HG02642 (cell line): ENCODE data around the gene RASSF4.
"Not testable (repeated sequence)": the region's sequence is repeated elsewhere in the genome, so short reads cannot be mapped to it uniquely, and the experiment has no call there.

ENCODE experiments used
- ATAC-seq: cut with Tn5 transposase; IDR thresholded peaks from one replicate; pipeline ENCODE4 v1.9.1; 2021; ENCODE audit warnings: mild to moderate bottlenecking; ENCODE audit not compliant: unreplicated experiment, poor library complexity

RASSF4 gene

DNA sequence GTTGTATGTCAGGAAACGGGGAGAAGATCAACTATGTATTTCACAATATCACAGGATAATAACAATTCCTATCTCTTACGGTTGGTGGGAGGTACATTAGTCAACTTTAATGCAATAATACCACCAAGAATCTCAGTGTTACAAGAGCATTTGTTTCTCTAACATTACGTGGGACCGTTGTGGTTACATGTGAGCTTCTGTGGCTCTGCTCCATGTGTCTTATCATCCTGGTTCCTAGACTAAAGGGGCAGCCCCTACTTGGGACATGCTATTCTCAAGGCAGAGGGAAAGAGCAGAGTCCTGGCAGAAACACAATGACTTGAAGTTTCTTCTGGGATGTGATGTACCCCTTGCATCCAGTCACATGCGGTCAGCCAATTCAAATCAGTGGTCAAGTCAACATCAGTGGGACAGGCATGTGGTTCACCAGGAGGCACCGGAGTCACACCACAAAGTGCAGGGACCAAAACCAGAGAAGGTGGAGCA lies 38.6 kb downstream of the RASSF4 start:
- no peak for ATAC-seq

DNA sequence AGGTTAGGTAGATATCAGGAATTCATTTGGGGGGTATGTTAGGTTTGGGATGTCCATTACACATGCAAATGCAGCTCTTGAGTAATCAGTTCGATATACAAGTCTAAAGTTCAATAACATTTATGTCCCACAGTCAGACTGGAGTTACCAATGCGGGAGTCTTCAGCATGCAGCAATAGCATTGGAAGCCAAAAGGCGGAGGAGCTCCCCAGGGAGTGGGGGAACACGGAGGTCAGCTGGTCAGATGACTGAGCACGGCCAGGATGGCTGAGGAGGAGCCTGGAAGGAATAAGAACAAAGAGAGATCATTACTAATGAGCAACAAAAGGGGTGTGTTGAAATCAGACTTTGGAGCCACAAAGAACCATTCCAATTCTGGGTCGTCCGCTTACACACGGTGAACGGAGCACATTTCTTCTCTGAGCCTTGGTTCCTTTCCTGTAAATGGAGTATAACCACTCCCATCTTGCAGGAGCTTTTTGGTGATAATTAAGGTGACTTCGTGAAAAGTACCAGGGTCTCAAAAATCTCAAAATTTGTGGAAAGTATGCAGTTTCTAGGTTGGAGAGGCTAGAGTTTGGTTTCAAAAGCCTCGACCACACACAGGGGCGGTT lies 40.6 kb downstream of the RASSF4 start:
- no peak for ATAC-seq

DNA sequence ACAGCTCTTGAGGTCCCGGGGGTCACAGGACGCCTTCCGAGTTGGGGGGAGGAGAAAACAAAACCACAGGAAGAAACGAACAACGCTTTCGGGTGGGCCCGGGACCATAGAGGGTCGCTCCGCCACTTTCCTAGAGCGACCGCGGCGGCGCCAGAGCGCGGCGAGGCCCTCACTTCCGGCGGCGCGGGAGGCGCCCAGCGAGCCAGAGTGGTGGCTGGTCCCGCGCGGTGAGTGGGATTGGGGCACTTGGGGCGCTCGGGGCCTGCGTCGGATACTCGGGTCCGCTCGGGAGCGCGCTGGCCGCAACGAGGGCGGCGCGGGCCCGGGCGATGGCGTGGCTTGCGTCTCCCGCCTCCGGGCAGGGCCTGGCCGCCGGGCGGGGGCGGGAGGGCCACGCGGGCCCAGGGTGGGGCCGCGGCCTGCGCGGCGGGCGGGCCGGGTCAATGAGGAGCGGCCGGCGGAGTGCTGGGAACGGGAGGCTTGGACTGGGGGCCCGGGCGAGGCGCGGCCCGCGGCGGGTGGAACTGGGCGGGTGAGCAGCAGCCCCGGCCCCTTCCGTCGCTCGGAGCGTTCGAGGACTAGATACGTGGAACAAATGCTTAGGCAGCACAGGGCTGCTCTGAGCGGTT lies 41.3 kb downstream of the RASSF4 start, which contains the start of gene ZNF22:
Gene ZNF22 (plus strand): TSS at position 172 of the 629 bp plus-strand sequence. CDS start 2,446 bp downstream, outside the sequence.
- peak; percentile 79 for ATAC-seq

DNA sequence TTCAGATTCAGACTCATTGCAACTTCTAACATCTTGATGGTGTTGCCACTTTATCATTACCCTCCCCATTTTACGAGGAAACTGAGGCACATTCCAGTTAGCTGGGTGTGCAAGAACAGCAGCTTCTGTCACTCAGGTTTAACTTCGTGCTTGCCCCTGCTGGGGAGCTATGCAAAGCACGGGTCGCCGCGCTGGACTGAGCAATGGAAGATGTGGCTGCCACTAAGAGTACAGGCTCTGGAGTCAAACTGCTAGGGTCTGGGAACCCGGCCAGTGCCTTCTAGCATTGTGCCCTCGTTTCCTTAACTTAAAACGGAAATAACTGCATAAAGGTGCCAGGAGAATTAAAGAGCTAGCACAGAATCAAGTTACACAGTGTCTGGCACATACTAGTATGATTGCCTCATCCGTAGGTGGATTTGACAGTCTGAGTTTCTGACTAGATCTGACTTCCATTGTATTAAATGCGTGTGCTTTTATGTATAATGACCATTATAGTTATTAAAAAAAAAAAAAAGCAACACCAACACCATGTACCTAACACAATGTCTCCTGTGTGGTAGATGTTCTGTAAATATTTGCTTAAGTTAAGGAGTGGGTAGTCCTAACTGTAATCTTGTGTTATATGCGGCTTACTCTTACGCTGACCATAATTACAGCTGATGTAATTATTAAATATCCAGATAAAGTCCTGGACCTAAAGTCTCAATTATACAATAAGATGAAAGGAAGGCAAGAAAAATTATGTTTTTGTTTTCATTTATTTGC lies 42.0 kb downstream of the RASSF4 start:
- ATAC-seq = peak; percentile 78

DNA sequence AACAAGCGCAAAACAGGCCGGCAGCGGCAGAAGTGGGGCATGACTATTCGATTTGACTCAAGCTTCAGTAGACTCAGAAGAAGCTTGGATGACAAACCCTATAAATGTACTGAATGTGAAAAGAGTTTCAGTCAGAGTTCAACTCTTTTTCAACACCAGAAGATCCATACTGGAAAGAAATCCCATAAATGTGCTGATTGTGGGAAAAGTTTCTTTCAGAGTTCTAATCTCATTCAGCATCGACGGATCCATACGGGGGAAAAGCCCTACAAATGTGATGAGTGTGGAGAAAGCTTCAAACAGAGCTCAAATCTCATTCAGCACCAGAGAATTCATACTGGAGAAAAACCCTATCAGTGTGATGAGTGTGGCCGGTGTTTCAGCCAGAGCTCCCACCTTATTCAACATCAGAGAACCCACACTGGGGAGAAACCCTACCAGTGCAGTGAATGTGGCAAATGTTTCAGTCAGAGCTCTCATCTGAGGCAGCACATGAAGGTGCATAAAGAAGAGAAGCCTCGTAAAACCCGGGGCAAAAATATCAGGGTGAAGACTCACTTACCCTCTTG lies 43.9 kb downstream of the RASSF4 start:
- ATAC-seq = no peak

DNA sequence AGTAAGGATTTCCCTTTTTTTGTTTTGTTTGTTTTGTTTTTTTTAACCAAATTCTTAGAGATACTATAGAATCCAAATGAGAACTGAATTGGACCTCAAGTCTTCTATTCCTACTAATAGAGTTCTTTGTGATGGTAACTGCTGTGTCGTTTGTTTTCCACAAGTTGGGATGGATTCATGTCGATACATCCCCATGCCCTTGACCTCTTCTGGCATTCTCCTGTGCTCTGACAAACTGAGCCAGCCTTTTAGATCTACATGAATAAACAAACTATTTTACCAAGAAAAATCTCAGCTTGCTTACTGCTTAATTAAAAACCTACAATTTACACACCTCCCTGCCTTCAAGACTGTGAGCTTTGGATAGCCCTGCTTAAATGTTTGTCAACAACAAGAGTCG lies 45.1 kb downstream of the RASSF4 start:
- ATAC-seq = no peak

DNA sequence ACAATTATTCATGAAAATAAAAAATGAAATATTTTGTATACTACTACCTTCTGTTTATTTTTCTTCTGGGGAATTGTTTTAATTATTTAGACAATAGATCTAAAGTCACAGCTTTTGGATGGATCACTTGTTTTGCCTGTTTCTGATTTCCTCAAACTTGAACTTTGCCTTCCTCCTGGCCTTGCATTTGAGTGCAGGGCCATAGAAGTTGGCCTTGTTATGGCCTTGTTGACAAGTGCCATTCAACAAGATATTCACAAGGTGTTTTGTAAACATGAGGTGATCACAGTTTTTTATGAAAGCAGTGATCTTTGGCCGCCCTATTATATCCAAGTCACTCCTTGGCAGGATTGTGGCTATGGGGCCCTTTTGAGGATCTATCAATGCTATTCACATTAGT lies 45.7 kb downstream of the RASSF4 start:
- no peak for ATAC-seq

DNA sequence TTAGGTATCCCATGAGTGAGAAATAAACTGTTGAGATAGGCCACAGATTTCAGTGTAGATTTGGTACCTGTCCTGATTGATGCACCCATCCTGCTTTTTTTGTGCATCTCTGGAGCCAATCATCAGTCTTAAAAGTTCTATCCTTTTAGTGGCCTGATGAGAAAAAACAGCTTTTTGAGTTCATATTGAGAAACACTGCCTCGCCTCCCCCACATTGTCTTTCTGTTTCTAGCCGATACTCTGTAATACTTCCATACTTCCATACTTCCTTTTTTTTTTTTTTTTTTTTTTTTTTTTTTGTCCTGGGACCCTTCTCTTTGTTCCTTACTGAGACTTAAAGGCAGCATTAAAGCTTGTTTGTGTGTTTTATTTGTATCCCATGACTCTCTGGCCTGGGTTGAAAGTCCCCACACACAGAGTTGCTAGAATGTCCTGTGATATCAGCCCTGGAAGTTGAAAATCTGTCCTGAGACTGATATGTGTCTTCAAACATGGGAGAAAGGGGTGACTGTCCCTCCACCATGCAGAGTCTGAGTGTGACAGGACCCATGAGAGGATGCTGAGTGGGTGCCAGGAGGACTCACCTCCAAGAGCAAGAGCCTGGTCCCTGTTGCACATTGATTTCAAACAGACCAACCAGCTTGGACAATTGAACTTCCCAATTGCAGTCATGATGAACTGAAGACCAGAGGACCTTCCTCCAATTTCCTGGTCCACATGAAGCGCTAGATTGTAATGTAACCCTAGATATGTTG lies 46.9 kb downstream of the RASSF4 start:
- ATAC-seq = no peak

DNA sequence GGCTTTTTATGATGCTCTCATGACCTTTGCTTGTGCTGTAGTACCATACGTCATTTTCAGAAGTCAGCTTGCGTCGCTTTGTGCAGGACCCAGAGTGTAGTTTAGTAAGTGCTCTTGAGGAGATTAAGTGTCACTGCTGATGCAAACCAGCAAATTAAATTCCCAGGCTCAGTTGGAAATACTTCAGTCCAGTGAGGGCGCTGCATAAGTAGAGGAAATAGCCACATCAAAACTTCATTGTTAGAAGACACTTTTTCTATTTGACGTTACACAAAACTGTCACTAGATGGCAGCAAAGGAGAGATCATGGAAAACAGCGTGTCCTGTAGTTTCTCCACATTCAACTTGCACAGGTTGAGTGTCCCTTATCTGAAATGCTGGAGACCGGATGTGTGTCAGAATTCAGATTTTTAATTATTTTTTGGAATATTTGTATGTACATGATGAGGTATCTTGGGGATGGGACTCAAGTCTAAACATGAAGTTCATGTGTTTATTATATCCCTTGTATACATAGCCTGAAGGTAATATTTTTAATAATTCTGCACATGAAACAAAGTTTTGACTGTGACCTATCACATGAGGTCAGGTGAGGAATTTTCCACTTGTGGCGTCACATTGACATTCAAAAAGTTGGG lies 49.0 kb downstream of the RASSF4 start:
- ATAC-seq = peak; percentile 74

DNA sequence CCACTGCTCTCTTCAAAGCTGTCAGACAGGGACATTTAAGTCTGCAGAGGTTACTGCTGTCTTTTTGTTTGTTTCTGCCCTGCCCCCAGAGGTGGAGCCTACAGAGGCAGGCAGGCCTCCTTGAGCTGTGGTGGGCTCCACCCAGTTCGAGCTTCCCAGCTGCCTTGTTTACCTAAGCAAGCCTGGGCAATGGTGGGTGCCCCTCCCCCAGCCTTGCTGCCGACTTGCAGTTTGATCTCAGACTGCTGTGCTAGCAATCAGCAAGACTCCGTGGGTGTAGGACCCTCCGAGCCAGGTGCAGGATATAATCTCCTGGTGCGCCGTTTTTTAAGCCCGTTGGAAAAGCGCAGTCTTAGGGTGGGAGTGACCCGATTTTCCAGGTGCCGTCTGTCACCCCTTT lies 55.0 kb downstream of the RASSF4 start:
- not testable (repeated sequence) for ATAC-seq

DNA sequence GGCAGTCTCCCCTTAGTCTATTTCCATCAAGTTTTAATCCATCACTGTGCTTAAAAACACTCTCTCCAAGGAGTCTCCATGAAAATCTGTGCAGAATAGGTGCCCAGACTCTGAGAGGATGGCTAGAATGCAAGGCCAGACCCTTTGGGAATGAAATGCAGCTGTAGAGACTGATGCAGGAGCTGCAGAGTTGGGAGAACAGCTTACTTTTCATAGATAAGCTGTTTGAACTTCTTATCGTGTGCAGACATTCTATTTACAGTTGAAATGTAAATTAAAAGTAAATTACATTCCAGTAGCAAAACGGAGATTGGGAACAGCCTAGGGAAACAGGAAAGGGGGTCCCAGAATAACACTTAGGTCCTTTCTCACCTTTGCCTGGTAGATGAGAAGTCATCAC lies 56.0 kb downstream of the RASSF4 start:
- ATAC-seq = no peak

DNA sequence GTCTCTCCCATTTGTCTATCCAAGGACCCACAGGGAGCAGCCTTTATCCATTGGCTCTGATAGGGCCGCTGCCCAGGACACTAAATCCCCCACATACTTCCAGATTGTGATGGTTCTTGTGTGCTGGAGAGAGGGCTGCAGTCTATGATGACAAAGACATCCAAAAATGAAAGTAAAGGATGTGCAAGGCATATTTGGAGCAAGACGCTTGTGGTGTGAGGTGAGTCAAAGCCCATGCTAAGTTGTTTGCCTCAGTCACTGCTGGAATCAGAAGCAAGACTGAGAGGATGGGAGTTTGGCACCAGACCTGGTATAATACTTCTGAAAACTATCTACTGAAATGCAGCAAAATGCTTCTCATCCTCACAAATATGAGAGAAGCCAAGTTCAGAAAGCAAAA lies 63.8 kb downstream of the RASSF4 start:
- no peak for ATAC-seq

DNA sequence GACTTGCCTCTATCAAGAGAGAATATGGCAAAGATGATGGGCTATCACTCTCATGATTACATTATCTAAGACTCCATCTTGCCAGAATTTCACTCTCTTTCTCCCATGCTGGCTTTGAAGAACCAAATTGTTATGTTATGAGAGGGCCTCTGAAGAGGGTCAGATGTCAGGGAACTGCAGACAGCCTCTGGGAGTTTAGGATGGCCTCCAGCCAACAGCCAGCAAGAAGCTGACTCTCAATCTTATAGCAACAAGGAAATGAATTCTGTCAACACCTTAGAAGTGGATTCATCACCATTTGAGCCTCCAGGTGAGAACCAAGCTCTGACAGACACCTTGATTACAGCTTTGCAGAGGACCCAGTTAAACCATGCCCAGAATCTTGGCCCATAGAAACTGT lies 74.7 kb downstream of the RASSF4 start:
- ATAC-seq = no peak

DNA sequence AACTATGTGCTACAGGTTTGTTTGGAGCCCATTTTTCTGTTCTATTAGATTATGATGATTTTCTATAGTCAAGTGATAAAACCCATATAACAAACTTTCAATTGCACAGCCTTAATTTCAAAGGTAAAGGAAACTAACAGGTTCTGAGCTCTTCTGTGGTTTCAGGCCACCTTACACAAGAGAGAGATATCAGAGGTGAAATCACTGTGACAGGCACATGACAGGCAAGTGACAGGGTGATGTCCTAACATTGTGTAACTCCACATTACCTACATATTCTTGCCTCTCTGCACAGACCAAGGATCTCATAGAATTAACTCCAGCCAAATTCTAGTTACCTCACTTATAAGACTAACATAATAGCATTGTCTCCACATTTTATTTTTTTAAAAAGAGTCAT lies 76.1 kb downstream of the RASSF4 start:
- ATAC-seq = no peak

DNA sequence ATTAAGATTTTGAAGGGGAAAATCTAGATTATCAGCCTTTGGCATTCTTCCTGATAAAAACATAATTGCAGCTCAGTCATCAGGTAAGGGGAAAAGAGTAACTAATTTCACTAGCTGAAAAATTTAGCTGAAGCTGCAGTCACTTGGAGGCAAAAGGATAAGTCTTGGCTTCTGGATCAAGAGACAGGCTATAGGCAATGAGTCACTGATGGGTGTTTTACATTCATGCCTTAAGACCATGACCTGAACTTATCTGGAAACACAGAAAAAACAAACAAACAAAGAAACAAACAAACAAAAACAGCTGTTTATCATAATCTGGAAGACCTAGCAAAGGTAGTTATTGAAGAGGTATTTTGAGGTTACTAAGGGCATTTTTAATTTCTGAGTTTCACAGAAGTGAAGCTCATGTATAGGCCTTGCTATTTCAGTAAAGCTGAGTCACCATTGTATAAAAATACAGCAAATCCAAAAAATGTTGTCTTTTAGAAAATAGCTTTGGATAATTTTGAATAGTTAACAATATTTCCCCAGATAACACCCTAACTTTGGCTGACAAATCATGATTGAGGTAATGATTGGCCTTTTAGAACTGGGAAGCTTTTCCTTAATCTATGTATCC lies 81.4 kb downstream of the RASSF4 start:
- no peak for ATAC-seq

DNA sequence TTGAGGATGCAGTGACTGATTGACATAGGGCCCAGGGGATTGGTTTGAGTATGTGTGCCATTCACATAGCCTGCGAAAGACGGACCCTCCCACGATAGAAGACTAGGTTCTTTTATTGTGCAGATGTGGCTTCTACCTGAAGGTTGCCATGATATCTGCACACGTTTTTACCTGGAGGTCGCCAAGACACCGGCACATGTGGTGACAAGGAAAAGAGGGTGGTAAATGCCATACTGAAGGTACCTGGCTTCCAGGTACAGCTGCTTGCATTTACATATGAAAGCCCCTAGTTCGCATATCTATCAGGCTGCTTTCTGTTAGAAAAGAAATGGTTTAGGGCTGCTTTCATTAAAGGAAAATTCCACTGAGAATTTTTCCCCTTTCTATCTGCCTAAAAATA lies 84.7 kb downstream of the RASSF4 start:
- no peak for ATAC-seq
